ENCODE data around the gene MIA.
A peak's percentile ranks its signal among the peaks of the same experiment; 100 is the strongest.
"Not testable (repeated sequence)": the region's sequence is repeated elsewhere in the genome, so short reads cannot be mapped to it uniquely, and the experiment has no call there.

Gene MIA

DNA sequence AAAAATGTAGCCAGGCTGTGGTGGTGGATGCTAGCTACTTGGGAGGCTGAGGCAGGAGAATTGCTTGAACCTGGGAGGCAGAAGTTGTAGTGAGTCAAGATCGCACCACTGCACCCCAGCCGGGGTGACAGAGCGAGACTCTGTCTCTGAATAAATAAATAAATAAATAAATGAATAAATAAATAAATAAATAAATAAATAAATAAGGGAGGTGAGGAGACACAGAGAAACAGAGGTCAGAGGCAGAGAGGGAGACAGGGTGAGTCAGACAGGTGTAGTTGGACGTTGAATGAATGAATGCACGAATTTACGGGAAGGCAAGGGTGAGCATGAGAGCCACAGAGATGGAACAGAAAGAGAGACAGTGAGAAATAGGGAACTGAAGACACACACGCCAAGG is 5.8 kb downstream of the MIA start:
- DNase-seq = no peak

DNA sequence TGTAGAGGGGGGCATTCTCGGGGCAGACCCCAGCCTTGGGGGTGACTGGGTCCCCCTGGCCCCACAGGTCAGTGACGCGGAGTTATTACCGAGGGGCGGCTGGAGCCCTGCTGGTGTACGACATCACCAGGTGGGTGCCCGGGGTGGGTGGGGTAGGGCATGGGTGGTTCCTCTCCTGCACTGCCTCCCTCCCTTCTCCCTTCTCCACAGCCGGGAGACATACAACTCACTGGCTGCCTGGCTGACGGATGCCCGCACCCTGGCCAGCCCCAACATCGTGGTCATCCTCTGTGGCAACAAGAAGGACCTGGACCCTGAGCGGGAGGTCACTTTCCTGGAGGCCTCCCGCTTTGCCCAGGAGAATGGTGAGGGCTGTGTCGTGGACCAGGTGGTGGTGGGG is 8.4 kb downstream of the MIA start:
- DNase-seq = no peak

- DNase-seq = not testable (repeated sequence)
Observed at GRCh38 chr19:40784146-40784545, 8.8 kb downstream of the MIA start.

GRCh38 chr19:40785526-40785925 is 10.2 kb downstream of the MIA start:
- no peak for DNase-seq

DNA sequence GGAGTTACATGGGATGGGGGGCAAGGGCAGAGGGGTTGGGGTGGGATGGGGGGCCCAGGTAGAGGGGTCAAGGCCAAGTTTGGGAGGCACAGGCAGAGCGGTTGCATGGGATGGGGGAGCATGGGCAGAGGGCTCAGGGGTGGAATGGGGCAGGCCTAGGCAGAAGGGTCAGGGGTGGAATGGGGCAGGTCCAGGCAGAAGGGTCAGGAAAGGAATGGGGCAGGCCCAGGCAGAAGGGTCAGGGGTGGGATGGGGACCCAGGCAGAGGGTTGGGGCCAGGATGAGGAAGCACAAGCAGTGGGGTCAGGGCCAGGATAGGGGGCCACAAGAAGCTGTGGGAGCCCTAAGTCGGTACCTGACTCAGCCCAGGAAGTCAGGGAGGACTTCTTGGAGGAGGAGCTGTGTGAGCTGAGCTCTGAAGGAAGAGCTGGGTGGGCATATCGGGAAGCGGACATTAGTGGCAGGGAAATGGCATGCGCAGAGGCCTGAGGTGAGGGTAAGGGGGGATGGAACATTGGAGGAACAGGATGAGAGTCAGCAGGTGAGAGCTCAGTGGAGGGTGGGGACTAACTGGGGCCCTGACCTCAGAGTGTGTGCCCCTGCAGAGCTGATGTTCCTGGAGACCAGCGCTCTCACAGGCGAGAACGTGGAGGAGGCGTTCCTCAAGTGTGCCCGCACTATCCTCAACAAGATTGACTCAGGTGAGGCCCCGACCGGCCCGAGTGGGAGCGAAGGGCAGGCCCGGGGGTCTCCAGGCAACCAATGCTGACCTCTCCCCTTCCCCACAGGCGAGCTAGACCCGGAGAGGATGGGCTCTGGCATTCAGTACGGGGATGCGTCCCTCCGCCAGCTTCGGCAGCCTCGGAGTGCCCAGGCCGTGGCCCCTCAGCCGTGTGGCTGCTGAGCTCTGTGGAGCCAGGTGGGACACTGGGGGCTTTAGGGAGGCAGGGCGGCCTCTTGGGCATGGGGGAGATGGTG is 11.0 kb downstream of the MIA start:
- no peak for DNase-seq

GRCh38 chr19:40791349-40791748 is 16.0 kb downstream of the MIA start:
- DNase-seq = no peak

DNA sequence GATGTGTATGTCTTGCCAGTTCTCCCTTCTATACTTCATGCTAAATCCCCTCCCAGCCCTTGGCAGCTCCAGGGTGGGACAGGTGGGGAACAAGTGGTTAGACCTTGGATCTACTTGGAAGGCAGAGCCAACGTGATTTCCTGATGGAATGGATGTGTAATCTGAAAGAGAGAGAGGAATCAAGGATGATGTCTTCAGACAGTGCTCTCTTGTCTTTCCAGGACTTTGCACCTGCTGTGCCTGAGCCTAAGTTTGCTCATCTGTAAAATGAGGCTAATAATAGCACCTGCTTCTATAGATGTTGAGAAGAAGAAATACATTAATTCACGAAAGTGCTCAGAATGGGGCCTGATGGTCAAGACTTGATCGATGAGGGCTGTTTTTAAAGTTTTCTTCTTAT is 16.7 kb downstream of the MIA start:
- no peak for DNase-seq

GRCh38 chr19:40797166-40797962 is 22.0 kb downstream of the MIA start:
- no peak for DNase-seq

GRCh38 chr19:40797963-40798682 is 22.8 kb downstream of the MIA start:
- DNase-seq = peak; percentile 44

DNA sequence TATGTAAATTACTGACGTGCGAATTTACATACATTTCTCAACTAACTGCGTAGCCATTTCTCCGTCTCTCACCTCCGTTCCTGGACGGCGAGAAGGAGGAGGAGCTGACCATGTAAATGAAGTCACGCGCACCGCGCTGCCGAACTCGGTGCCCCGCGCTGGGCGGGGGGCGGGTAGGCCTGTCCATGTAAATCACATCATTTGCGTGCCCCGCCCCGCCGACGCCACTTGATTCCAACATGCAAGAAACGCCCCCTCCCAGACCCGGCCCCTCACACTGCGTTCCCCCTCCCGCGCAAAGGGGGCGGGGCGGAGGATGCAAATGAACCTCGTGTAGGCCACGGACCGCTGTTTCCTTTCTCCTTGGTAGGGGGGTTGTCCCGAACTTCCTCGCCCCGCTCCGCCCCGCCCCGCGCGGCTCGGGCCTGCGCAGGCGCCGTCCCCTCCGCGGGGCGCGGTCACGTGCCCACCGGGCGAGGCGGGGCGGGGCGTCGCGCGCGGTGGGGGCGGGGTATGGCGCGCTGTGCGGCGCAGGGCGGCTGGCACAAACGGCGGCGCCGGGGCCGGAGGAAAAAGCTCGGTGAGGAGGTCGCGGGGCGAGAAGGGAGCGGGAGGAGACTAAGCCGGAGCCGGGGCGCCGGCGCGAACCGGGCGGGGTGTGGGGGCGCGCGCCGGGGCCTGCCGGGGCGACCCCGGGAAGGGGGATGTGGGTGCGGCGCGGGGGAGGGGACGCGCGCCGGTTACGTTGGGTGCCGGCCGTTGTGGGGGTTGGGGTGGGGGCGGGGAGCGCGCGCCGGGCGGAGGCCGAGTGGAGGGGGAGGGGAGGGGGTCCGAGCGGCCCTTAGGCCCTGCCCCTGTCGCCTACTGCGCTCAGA is 23.6 kb downstream of the MIA start, which contains the start of gene EGLN2:
TSS of gene EGLN2 (plus strand) at position 509 of the 875 bp plus-strand sequence. CDS start 1,382 bp downstream, outside the sequence.
- peak; percentile 100 for DNase-seq

DNA sequence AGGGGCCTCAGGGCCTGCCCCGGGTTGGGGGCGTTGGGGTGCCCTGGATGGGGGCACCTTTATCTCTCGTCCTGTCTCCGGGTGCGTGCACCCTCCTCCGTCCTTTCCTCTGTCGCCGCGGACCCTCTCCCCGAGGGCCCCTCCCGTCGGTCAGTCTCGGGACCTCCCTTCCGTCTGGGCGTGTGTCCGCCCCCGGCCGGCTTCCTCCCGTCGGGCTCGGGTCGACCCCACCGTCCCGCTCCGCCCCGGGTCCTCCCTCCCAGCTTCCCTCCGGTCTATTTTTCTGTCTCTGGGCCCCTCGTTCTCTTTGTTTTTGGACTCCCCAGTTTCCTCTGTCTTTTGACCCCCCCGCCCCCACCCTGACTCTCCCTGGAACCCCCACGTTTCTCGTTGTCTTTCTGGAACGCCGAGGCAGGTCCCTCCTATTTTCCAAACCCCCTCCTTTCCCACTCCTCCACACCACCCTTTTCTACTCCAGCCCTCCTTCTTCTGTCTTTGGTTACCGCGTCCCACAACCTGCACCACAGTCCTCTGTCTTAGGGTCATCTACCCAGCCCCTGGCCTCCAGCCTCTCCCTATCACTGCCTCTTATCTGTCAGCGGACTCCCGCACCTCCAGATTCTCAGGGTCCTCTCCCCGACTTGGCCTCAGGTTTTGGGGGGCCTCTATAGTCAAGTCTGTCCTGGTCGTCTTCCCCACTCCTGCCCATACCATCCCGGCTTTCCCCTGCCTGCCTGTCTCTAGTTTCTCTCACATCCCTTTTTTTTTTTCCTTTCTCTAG is 24.4 kb downstream of the MIA start:
- no peak for DNase-seq

GRCh38 chr19:40800339-40800996 is 25.1 kb downstream of the MIA start:
- no peak for DNase-seq

DNA sequence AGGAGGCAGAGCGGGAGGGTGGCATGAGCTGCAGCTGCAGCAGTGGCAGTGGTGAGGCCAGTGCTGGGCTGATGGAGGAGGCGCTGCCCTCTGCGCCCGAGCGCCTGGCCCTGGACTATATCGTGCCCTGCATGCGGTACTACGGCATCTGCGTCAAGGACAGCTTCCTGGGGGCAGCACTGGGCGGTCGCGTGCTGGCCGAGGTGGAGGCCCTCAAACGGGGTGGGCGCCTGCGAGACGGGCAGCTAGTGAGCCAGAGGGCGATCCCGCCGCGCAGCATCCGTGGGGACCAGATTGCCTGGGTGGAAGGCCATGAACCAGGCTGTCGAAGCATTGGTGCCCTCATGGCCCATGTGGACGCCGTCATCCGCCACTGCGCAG is 25.7 kb downstream of the MIA start:
- DNase-seq = no peak

DNA sequence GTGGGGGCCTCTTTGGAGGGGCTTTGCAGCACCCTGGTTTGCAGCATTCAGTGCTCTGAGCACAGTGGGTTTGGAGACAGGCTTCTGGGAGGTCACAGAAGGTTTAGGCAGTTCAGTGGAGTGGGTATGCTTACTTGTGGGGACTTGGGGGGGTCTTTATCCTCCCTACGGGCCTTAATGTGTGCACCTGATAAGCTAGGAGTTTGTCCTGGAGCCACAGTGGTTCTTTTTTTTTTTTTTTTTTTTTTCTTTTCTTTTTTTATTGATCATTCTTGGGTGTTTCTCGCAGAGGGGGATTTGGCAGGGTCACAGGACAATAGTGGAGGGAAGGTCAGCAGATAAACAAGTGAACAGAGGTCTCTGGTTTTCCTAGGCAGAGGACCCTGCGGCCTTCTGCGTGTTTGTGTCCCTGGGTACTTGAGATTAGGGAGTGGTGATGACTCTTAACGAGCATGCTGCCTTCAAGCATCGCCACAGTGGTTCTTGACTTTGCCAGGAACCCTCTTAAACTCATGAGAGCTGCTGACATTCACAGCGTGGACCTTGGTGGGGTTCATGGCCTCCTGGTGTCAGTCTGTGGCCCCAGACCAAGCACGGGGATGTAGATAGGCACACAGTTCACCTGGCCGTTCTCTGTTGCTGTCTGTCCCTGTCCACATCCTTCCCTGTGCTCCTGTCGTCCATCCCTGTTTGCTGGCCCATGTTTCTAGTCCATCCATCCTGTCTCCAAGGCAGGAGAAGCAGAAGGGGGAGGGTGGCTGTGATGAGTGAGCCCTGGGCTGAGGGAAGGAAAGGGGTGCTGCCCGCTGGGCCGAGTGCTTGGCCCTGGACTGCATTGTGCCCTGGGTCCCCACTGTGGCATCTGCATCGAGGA is 26.3 kb downstream of the MIA start:
- DNase-seq = no peak

- DNase-seq = no peak
Observed at GRCh38 chr19:40802300-40803169, 27.2 kb downstream of the MIA start.

DNA sequence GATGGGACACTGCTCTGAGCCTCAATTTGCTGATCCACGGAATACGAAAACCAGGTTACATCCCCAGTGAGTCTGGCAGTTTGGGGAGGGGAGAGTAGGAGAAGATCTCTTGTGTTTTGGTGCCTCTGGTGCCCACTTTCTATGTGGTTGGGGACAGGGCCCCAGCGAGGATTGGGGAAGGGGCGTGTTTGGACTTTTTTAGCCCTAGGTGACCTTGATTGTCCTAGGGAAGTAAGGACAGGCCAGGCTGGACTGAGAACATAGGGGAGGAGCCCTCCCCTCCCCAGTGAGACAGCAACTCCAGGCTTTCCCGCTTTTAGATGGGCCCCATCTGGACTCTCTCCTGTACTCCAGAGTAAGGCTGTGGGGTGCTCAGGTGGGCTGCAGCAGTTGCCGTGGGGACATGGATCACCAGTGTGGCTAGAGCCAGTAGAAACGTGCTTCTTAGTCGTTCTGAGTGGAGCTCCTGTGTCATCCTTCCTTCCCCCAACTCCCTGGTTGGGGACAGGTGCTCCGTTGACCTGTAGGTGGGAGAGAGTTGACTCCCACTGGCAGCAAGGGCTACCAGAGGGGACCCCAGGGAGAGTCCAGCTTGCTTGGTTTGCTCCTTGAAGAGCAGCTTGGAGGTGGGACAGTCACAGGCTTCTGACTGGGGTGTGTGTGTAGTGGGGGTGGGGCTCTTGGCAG is 28.0 kb downstream of the MIA start:
- no peak for DNase-seq

- DNase-seq = no peak
Observed at GRCh38 chr19:40803857-40804782, 28.8 kb downstream of the MIA start.

All from fibroblast of skin of right quadriceps (primary cell).